GM21390 (cell line): ENCODE data around the gene ROR2.
"Not testable (repeated sequence)": the region's sequence is repeated elsewhere in the genome, so short reads cannot be mapped to it uniquely, and the experiment has no call there.

Experiments
- ATAC-seq: cut with Tn5 transposase; IDR thresholded peaks from one replicate; pipeline ENCODE4 v1.9.1; 2021; ENCODE audit not compliant: unreplicated experiment

Gene ROR2

DNA sequence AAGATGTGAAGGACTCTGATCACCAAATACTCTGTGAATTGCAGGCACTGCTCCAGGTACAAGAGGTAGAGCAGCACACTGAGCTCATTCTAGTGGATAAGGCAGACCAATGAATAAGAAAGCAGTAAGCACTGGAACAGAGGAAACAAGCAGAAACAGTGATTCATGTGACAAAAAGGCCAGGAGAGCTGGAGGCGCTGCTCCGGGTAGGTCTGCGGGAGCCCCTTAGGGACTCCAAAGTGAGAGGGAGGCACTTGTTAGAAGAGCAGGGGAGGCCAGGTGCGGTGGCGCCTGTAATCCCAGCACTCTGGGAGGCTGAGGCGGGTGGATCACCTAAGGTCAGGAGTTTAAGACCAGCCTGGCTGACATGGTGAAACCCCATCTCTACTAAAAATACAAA lies 294.8 kb downstream of the ROR2 start:
- ATAC-seq = no peak

DNA sequence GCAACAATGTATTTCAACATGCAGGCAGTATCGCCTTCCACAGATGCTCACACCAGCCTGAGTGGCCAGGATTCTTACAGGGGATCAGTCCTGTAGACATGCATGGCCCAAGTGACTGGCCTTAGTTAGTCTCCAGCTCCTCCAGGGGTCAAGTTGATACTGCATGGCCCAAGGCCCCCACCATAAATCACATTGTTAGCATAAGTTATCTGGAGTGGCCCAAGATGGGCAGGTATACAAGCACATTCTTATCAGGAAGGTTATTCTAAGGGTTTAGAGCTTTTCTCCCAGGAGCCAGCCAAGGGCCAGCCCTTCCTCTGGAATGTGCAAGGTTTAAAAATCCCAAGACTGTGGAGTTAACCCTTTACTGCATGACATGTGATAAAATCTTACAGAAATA lies 295.5 kb downstream of the ROR2 start:
- ATAC-seq = no peak

DNA sequence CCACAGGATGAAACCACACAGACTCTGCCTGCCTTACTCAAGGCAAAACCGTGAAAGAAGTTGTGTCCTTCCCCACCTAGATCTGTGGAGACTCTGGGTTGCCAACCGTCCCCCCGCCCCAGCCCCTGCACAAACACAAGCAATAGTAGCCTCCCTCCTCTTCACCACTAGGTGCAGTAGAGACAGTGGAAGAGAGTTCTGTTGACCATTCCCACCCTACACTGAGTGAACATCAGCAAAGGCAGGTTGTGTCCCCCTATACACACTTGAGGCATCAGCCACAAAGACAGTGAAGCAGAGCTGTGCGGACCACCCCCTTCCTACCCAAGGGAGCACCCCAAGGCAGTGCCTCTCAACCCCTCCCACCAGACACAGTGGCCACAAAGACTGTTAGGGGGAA lies 302.7 kb downstream of the ROR2 start:
- ATAC-seq = no peak

DNA sequence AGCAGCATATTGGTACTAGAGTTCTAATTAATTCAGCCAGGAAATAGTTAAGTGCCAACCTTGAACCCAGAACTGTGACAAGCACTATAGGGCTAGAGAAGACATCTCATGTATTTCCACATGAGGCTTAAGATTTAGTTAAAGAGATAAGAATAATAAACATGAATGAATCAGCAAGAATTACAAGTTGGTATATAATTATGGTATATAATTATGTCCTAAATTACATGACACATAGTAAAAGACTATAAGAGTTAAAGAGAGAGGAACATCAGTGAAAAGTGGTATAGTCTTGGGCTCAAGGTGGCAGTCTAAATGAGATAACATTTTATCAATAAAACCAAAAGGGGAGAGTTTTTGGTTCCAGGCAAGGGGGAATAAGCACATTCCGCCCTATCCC lies 303.3 kb downstream of the ROR2 start:
- ATAC-seq = no peak

DNA sequence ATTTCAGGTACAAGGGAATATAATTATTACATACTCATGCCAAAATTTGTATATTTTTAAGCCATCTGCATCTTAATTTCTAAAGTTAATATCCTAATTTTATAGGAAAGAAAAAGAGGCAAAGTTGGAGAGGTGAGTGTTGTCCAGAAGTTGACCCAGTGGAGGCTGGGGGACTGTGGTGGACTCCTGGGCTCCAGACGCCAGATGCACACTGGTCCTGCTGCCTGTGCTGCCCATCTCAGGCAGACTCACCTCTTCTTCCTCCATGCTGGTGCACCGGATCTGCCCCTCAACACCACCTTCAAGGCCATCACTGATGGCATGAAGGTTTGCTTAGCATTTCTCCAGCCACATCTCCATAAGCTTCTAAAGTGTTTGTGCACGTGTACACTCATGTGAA lies 305.6 kb downstream of the ROR2 start:
- ATAC-seq = no peak

DNA sequence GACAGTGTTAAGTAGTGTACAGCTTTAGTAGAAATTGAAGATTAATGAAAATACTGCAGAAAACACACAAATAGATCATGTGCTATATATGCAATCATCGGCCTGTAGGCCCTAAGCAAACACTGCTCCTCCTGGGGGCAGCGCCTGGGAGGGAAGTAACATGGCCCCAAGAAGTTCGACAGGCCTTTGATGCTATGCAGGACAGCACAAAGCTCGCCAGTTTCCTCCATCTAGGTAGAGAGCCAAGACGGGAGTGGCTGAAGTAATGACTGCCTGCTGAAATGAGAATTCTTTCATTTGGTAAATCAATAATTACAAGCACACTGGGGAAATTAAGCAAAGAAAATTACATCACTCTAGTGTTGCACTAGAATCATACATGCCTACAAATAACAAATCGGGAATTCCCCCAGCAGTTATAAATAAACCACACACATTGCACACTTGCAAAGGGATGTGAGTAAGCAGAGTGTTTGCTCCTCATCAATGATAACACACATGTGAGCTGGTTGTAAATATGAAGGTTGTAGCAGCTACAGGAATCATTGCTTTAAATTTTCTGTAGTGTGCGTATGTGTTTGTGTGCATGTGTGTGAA lies 306.4 kb downstream of the ROR2 start:
- no peak for ATAC-seq

DNA sequence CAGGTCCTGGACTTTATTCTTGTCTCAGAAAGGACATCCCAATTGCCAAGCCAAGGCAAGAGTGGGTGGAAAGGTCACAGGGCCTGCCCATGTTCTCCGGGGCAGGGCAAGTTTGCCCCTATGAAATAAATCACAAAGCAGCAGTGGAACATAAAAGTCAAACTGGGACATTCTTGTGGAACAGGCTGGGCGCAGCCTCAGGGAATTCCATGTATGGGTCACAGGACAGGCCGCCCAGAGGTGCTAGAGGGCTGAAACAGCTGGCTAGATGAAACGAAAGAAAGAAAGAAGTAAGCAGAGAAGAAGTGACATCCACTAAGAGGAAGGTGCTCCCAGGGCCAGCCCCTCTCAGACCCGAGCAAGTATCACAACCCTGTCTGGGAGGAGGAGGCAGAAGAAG lies 307.3 kb downstream of the ROR2 start:
- no peak for ATAC-seq

DNA sequence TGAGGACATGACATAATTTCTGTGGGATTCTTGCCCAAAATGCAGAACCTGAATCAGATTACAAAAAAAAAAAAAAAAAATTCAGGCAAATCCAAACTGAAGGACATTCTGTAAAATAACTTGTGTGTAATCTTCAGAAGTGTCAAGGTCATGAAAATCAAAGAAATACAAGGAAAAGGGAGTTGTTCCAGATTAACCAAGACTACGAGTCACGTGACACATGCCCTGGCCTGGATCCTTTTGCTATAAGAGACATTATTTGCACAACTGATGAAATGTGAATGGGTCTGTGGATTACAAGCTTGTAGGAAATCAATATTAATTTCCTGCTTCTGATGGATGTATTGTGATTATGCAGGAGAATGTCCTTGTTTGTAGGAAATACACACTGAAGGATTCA lies 309.6 kb downstream of the ROR2 start:
- ATAC-seq = no peak

DNA sequence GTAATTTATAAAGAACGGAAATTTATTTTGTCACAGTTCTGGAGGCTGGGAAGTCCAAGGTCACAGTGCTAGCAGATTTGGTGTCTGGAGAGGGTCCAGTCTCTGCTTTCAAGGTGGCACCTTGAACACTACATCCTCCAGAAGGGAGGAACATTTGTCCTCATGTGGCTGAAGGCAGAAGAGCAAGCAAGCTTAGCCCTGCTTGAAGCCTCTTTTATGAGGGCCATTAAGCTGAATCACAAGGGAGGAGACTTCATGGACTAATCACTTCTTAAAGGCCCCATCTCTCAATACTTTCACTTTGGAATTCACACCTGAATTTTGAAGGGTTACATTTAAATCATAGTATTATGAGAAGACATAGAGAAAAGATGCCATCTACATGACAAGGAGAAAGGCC lies 311.0 kb downstream of the ROR2 start:
- no peak for ATAC-seq

DNA sequence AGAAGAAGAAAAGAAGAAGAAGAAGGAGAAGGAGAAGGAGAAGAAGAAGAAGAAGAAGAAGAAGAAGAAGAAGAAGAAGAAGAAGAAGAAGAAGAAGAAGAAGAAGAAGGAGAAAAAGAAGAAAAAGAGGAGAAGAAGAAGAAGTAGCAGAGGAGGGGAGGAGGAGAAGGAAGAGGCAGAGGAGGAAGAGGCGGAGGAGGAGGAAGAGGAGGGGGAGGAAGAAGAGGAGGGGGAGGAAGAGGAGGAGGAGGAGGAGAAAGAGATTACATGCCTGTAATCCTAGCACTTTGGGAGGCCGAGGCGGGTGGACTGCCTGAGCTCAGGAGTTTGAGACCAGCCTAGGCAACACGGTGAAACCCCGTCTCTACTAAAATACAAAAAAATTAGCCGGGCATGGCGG lies 315.2 kb downstream of the ROR2 start:
- not testable (repeated sequence) for ATAC-seq

DNA sequence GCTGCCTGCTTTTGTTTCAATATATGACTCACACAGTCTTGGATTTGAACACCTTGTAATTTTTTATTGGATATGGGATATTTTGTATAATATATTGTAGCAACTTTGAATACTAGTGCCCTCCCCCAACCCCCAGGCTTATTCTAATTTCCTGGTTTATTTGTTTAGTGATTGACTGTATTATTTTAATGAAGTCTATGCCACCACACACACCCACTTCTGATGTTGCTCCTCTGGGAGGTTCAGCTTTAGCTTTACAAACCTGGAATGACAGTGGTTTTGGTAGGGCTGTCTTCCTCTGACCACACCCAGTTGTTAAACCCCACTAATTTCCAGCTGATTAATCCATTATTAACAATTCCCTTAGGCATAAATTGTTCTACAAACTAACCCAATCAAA lies 320.3 kb downstream of the ROR2 start:
- ATAC-seq = no peak

DNA sequence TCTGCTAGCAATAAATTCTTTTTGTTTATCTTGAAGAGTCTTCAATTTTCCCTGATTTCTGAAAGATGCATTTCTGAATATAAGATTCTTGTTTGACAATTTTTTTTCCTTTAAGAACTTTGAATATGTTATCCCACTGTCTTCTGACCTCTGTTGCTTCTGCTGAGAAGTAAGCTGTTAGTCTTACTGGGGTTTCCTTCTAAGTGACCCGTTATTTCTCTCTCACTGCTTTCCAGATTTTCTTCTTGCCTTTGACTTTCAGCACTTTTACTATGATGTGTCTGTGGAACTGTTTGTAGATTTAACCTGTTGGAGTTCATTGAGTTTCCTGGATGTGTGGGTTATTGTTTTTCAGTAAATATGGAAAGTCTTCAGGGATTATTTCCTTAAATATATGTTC lies 321.1 kb downstream of the ROR2 start:
- ATAC-seq = no peak

DNA sequence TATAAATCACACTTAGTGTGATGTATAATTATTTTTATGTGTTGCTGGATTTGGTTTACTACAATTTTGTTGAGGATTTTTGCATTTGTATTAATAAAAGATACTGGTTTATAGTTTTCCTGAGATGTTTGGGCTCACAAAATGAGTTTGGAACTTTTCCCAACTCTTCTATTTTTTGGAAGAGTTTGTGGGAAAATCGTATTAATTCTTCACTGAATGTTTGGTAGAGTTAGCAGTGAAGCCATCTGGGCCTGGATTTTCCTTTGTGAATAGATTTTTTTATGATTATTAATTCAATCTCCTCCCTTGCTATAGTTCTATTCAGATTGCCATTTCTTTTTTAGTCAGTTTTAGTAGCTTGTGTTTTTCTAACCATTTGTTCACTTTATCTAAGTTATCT lies 324.7 kb downstream of the ROR2 start:
- ATAC-seq = no peak

DNA sequence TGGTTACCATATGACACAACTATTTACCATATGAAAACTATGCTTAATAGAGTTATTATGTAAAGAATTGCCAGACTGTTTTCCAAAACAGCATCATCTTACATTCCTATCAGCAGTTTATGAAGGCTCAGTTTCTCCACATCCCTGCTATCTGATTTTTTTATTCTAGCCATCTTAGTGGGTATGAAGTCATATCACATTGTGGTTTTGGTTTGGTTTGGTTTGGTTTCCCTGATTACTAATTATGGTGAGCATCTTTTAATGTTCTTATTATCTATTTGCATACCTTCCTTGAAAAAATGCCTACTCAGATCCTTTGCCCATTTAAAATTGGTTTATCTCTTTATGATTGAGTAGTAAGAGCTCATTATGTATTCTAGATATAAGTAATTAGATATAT lies 327.0 kb downstream of the ROR2 start:
- no peak for ATAC-seq

DNA sequence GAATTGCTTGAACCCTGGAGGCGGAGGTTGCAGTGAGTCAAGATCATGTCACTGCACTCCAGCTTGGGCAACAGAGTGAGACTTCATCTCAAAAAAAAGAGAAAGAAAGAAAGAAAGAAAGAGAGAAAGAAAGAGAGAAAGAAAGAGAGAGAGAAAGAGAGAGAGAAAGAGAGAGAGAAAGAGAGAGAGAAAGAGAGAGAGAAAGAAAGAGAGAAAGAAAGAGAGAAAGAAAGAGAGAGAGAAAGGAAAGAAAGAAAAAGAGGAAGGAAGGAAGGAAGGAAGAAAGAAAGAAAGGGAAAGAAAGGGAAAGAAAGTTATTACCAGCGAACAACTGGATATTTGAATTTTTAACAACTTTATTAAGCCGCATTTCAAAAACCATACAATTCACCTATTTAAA lies 327.9 kb downstream of the ROR2 start:
- ATAC-seq = not testable (repeated sequence)

DNA sequence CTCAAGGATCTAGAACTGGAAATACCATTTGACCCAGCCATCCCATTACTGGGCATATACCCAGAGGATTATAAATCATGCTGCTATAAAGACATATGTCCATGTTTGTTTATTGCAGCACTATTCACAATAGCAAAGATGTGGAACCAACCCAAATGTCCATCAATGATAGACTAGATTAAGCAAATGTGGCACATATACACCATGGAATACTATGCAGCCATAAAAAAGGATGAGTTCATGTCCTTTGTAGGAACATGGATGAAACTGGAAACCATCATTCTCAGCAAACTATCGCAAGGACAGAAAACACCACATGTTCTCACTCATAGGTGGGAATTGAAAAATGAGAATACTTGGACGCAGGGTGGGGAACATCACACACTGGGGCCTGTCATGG lies 336.0 kb downstream of the ROR2 start:
- not testable (repeated sequence) for ATAC-seq

DNA sequence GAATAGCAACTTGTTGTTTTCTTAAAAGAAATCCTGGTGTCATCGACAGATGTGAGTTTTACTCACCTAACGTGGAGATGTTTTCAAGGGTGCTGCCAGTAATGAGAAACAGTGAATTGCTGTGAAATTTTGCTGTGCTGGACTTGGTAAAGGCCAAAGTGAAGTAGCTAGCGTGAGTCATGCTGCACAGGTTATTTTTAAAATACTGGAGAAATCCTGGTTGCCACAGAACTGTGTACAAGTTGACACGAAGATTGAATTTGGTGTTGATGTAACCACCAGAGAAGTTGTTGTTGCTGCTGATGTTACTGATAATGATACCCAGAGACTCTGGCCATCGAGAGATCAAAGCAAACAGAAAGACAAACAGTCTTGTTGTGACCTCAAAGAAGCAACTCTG lies 338.4 kb downstream of the ROR2 start:
- ATAC-seq = no peak

DNA sequence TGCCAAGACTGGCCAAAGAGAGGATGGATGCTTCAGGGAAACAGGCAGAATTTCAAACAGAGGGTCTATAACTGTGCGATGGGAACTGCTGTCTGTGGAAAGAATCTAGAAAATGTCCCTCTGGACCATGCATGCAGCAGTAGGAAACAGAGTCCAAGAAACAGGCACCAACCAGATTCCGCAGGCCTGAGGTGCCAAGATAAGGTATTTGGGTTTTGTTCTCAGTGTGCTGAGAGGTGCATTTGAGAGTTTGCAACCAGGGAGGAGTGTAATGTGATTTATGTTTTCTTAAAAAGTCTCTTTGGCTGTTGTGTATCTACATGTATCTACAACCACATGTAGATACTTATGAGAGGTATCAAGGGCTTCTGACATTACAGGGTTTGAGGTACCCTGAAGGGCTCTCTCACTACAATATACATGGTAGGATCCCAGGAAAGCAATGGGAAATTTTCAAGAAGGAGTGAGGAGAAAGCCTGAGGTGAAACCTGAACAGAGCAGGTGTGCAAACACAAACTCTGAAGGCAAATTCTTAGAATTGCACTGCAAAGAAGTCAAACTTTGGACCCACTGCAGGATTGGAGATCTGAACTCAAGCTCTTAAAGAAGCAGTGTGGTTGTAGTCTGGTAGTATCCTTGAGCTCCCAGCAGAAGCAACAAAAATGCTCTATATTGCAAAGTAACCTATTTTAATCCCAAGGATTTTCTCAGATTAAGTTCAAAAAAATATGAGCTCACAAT lies 343.6 kb downstream of the ROR2 start:
- no peak for ATAC-seq

DNA sequence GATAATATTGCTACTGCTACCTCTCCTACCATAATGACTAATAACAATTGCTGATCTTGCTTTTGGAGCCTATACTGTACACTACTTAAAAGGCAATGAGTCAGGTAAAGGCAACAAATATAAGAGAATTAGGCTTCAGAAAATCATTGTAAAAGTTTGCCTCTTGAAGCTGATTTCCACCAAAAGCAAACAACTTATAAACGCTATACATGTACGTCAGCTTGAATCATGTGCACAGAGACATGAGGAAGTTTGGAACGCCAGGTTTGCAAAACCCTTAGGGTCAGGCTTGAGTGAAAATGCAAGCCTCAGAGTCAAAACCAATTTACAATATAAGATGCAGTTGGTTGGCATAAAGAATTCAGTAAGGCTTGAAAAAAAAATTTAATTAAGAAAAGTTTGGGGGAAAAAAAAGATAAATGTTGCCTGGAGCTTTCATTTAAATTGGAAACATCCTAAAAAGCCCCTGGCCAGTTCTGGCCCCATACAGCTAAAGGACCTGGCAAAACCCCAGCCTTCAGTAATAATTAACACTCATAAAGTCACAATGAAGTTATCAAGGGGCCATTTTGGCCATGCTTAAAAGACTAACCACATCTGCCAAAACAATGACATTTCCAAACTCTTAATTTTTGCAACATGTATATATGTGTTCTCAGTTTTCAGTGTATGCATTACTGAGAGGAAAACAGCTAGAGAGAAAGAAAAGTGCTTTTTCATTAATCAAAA lies 345.4 kb downstream of the ROR2 start:
- ATAC-seq = no peak

DNA sequence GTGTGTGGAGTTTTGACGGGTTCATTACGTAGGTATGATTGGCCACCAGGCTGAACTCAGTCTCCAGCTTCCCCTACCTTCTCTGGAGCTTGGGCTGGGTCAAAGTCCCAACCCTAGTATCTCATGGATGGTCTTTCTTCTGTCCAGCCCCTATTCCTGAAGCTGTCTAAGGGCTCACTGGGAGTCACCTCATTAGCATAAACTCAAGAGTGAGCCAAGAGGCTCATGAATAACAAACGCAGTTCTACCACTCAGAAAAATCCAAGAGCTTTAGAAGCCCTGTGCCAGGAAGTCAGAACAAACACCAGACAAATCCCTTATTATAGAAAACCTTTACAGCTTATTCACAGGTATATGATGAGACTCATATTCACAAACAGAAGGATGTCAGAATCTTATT lies 346.1 kb downstream of the ROR2 start:
- no peak for ATAC-seq

DNA sequence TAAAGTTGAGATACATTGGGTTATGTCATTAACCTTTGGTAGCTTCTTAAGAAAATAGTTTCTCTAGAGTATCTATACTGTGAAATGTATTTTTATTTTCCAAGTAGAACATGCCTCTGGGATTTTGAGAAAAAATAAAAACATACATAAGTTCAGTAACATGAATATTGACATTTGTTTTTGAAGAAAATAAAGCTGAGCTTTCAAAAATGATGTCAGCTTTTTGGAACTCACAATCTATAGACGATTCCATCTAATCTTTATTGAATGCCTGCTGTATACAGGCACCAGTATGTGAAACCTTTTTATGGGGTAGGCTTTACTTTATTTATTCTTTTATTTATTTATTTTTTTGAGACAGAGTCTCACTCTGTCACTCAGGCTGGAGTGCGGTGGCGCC lies 350.5 kb downstream of the ROR2 start:
- no peak for ATAC-seq

DNA sequence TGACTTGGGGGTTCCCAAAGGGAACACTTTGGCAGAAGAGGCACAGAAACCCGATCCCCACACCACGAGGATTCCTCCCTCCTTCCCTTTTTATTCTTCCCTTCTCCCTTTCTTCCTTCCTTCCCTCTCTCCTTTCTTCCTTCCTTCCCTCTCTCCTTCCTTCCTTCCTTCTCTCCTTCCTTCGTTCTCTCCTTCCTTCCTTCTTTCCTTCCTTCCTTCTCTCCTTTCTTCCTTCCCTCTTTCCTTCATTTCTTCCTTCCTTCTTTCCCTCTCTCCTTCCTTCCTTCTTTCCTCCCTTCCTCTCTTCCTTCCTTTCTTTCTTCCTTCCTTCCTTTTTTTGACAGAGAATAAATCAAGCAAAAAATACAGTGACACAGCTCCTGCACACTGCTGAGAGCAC lies 358.4 kb downstream of the ROR2 start:
- ATAC-seq = no peak
